GM12864 (cell line): Measurements from ENCODE around the gene KPTN.

Experiments used
- DNase-seq: peaks from one replicate; pipeline ENCODE4 v3.0.0-alpha.2; 2011; ENCODE audit warnings: low read depth
- H3K4me3 ChIP-seq: 2 replicates; pipeline ENCODE4 v1.5.1; 2011; ENCODE audit warnings: mild to moderate bottlenecking, low read depth, low read length, control low read depth
- TF ChIP-seq, protein P1 (sequence below): IDR thresholded peaks from 2 replicates; pipeline ENCODE4 v1.5.1; 2011; ENCODE audit warnings: low read depth, mild to moderate bottlenecking, moderate library complexity, low read length, control low read depth, inconsistent platforms; ENCODE audit errors: missing control alignments

Gene KPTN

DNA sequence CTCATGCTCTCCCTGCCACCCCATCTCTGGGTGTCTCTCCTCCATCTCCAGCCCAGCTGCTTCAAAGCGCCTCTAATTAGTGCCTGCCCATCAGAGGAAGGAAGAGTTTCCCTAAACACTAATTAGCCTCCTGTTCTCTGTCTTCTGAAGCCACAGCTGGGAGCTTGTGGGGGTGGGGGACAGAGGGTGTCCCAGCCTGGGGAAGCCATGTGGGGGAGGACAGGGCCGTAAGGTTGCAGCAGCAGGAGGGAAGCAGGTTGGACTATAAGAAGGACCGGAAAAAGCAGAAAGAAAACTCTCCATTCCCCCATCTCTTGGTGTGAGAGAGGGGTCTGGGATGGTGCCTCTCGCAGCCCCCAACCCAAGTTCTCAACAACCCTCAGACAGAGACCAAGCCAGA, 38.5 kb downstream of the KPTN start:
- no peak for DNase-seq
- TF ChIP-seq, protein P1, sequence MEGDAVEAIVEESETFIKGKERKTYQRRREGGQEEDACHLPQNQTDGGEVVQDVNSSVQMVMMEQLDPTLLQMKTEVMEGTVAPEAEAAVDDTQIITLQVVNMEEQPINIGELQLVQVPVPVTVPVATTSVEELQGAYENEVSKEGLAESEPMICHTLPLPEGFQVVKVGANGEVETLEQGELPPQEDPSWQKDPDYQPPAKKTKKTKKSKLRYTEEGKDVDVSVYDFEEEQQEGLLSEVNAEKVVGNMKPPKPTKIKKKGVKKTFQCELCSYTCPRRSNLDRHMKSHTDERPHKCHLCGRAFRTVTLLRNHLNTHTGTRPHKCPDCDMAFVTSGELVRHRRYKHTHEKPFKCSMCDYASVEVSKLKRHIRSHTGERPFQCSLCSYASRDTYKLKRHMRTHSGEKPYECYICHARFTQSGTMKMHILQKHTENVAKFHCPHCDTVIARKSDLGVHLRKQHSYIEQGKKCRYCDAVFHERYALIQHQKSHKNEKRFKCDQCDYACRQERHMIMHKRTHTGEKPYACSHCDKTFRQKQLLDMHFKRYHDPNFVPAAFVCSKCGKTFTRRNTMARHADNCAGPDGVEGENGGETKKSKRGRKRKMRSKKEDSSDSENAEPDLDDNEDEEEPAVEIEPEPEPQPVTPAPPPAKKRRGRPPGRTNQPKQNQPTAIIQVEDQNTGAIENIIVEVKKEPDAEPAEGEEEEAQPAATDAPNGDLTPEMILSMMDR: no peak
- H3K4me3 ChIP-seq: no peak overlapping the region

DNA sequence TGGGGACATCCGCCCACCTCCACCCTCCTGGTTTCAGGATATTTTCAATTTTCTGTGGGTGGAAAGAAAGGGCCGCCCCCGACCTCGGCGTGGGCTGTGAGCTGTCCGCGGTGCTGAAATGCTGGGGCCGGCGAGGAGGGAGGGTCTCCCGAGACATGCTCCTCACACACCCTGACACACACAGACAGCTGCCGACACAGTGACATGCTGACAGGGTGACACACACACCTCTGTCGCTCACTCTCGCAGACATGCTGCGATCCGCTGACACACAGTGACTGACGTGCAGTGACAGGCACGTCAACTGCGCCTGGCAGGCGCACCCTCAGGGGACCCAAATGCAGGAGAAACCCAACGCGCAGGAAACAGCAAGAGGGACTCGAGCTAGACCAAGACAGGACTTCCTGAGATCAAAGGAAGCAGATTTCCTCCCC, 39.6 kb downstream of the KPTN start:
- TF ChIP-seq, protein P1: no peak
- DNase-seq: no peak
- no peak overlapping the region for H3K4me3 ChIP-seq

DNA sequence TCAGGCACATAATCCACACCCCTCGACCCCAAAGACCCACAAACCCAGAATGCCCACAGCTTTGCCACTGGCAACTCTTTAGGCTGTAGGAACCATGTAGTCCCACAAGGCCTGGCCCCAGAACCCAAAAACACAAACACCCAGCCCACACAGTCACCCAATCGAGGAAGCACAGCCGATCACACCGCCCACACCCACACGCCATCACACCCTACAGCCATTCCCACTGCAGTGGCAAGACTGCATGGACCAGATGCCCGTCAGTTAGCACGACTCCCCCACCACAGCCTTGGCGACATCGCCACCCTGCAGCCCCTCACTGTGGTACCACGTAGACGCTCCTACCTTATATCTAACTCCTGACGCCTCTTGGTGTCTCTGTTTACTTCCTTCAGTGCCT, 40.7 kb downstream of the KPTN start:
- no peak for DNase-seq
- H3K4me3 ChIP-seq: no peak overlapping the region
- TF ChIP-seq, protein P1: no peak

DNA sequence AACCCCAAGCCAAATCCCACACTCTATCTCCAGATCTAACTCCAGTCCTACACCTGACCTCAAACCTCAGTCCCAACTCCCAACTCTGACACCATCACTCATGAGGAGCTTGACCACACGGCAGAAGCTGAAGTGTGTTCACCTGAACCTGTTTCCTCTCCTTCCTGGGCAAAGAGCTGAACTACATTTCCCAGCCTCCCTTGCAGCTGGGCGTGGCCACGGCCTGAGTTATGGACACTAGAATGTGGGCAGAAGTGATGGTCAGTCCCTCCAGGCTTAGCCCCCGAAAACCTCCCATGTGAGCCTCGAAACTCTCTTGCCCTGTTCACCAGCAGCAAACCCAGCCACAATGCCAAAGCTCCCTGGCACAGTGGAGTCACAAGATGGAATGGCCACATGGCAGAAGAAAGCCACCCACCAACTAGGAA, 45.2 kb downstream of the KPTN start:
- TF ChIP-seq, protein P1: no peak
- no peak for DNase-seq

DNA sequence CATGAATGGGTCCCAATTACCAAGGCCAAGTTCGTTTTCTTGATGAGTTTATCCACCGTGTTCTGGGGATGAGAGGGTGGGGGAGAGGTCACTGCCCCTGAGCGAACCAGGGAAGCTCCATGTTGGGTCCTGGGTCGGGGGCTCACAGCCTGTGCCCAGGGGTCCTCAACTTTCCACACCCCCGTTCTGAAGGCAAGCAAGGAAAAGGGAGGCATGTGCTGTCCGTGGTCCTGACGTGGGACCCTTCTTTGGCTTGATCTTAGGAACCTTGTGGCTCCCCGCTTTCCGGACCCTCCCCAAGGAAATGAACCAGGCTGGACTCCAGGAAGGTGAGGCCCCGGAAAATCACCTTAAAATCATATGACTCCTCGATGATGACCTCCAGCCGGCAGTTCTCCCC, 46.5 kb downstream of the KPTN start:
- no peak for DNase-seq
- TF ChIP-seq, protein P1: no peak
- no peak overlapping the region for H3K4me3 ChIP-seq

More for the DNA sequence above, 45.2 kb downstream of the KPTN start:
- H3K4me3 ChIP-seq: no peak overlapping the region

DNA sequence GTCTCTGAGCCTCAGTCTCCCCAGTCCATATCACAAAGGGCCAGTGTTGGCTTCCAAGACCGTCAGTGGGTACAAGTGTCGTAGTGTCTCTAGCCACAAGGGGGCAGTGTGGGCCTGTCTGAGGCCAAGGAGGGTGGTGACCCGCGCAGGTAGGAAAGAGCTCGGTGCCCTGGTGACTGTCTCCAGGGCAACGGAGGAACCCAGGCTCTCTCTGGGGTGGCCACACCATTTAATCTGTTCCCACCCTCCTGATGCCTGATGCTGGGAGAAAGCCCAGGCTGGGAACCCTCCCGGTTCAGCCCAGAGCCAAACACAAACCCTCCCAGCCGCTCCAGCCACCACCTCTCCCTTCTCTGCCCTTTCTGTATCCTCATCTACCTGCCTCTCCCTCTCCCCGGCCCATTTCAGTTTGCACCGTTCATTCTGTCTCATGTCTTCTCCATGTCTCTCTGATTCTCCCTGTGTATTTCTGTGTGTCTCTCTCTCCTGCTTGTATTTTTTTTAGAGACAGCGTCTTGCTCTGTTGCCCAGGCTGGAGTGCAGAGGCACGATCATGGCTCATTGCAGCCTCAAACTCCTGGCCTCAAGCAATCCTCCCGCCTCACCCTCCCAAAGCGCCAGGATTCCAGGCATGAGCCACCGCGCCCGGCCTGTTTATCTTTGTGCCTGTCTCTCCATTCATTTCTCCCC, 47.2 kb downstream of the KPTN start:
- peak; percentile 31 for DNase-seq
- no peak overlapping the region for H3K4me3 ChIP-seq
- TF ChIP-seq, protein P1: peak; percentile 88

DNA sequence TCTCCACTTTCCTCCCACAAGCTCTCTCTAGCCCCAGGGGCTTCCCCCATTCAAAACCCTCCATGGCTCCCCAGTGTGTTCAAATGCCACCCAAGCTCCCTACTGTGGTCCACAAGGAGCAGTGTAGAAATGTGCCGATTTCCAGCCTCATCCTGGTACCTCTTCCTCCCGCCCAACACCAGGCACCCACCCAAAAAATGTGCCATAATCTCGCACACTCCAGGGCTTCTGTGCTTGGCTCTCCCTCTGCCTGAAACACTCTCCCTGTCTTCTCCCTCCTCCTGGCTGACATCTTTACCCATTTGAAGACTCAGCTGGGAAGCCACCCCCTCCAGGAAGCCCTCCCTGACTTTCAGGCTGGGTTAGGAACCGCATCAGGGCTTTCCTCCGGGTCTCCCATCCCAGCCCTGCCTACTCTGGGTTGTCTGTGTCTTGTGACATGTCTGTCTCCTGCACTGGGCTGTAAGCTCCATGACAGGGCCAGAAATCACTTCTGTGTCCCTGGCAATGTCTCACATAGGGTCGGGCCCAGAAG, 48.1 kb downstream of the KPTN start:
- TF ChIP-seq, protein P1: no peak
- no peak for DNase-seq
- no peak overlapping the region for H3K4me3 ChIP-seq
